Effector CD4-positive, alpha-beta T cell (primary cell): ENCODE data around the gene RPL13A.

Experiments used
- DNase-seq: peaks from one replicate; pipeline ENCODE4 v3.0.0-alpha.2; 2020

Gene RPL13A

GRCh38 chr19:49486232-49486631, 1.2 kb upstream of the RPL13A start:
- DNase-seq = no peak

- no peak for DNase-seq
These were observed 615 bp upstream of the RPL13A start for GRCh38 chr19:49486710-49487276.

- no peak for DNase-seq
These were observed 846 bp downstream of the RPL13A start for GRCh38 chr19:49488046-49488862.

GRCh38 chr19:49488863-49489537, 1.6 kb downstream of the RPL13A start:
- no peak for DNase-seq

- no peak for DNase-seq
These were observed 2.3 kb downstream of the RPL13A start for GRCh38 chr19:49489601-49490167.

GRCh38 chr19:49490287-49491029, 3.0 kb downstream of the RPL13A start:
- no peak for DNase-seq

- DNase-seq = no peak
These were observed 3.8 kb downstream of the RPL13A start for GRCh38 chr19:49491030-49491803.

GRCh38 chr19:49491804-49492572, 4.6 kb downstream of the RPL13A start:
- no peak for DNase-seq

GRCh38 chr19:49492573-49493405, 5.4 kb downstream of the RPL13A start:
- no peak for DNase-seq

- DNase-seq = no peak
These were observed 9.2 kb downstream of the RPL13A start for GRCh38 chr19:49496574-49497008.

GRCh38 chr19:49497047-49497788, 9.8 kb downstream of the RPL13A start:
- DNase-seq = peak; percentile 71

GRCh38 chr19:49497789-49498103, 10.3 kb downstream of the RPL13A start:
- no peak for DNase-seq

- no peak for DNase-seq
These were observed 11.1 kb downstream of the RPL13A start for GRCh38 chr19:49498475-49498874.

GRCh38 chr19:49499030-49499670, 11.7 kb downstream of the RPL13A start:
- DNase-seq = no peak

GRCh38 chr19:49502866-49503581, 15.6 kb downstream of the RPL13A start:
- DNase-seq = peak; percentile 29

GRCh38 chr19:49503582-49503962, 16.2 kb downstream of the RPL13A start:
- DNase-seq = no peak

- DNase-seq = peak; percentile 74
These were observed 19.2 kb downstream of the RPL13A start for GRCh38 chr19:49506575-49507105.
